Epidermal melanocyte (primary cell): ENCODE data around the gene FMN2.

Source experiments
- DNase-seq: peaks from one replicate; pipeline ENCODE4 v3.0.0; 2011; ENCODE audit warnings: low spot score; ENCODE audit not compliant: insufficient read length

Gene FMN2

GRCh38 chr1:240194120-240194519, 102.4 kb downstream of the FMN2 start:
- no peak for DNase-seq

DNA sequence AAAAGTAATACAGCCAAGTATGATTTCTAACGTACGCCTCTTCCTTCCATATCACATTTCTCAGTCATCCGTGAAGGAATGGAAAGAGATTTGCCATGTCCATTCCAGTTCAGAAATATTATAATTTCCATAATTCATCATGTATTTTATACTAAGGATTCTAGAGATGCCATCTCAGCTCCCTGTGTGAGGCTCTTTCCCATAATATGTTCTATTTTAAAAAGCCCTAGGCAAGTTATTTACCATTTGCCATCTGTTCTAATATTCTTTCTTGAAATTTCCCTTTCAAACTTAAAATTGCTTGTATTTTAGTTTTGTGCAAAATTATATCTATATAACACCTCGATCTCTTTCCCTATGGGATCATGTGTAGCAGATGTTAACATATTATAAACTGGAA, 106.7 kb downstream of the FMN2 start:
- no peak for DNase-seq

DNA sequence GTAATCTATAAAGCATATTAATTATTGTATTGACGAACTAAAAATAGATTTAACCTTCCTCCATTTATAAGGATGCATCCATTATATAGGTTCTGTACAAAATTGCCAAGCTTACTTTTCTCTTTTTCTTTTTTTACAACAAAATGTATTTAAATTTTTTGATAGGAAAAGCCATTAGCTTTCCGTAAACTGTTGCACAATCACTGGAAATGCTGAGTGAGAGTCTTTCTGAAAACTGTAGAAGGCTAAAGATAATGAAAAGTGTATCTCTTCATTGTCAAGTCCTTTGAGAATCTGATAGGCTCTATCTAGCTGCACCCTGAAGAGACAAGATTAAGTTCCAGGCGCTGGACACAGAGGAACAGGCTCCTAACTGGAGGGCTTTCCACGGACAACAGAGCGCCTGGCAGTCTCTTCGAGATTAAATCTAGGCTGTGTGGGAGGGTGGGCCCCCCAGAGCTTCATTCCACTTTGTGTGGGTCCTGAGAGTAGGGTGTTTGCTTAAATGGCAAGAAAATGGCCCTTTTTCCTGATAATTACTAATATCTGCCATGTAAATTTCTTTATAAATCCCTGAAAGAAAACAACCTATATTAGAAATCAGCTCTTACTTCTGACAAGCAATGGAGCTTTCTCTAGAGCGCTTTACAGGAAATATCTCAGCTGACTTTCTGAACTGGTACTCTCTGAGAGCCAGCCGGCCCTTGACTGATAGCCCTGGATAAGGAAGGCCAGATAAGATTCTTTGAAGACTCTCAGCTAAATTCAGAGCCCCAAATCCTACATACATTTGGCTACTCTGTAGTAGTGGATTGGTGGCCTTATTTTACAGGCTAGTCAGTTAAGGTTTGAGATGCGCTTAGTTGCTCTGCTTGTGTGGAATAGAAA, 108.3 kb downstream of the FMN2 start:
- no peak for DNase-seq

GRCh38 chr1:240201931-240202330, 110.2 kb downstream of the FMN2 start:
- DNase-seq, result no peak

DNA sequence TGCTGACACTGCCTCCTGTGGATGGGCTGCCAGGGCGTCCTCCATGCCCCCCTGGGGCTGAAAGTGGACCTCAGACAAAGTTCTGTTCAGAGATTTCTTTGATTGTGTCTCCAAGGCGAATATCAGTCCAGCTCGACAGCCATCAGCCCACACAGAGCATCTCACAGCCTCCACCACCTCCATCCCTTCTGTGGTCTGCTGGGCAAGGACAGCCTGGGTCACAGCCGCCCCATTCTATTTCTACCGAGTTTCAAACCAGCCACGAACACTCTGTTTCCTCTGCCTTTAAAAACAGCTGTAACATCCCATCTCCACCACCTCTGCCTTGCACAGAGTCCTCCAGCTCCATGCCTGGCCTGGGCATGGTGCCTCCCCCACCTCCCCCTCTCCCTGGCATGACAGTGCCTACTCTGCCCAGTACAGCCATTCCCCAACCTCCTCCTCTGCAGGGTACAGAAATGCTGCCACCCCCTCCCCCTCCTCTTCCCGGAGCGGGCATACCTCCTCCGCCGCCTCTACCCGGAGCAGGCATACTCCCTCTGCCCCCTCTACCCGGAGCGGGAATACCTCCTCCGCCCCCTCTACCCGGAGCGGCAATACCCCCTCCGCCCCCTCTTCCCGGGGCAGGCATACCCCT, 115.5 kb downstream of the FMN2 start:
- DNase-seq, result no peak

- DNase-seq, result no peak
Measured at GRCh38 chr1:240210026-240210425, 118.3 kb downstream of the FMN2 start.

GRCh38 chr1:240212556-240212955, 120.9 kb downstream of the FMN2 start:
- no peak for DNase-seq

DNA sequence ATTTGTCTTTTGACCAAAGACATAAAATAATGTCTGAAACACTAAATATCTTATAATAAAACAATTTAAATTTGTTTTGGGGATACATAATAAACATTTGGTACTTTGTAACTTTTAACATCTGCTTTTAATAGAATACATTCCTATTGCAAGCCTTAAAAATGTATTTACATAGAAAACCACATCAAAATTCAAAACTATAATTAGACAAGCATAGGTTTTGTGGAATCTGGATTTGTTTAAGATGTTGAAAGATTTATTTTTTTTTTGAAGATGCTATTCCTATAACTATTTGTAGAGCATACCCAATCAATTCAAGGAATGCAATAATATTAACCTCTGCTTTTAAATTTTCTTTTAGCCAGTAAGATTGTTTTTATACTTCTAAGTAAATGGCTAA, 125.7 kb downstream of the FMN2 start:
- DNase-seq, result no peak

DNA sequence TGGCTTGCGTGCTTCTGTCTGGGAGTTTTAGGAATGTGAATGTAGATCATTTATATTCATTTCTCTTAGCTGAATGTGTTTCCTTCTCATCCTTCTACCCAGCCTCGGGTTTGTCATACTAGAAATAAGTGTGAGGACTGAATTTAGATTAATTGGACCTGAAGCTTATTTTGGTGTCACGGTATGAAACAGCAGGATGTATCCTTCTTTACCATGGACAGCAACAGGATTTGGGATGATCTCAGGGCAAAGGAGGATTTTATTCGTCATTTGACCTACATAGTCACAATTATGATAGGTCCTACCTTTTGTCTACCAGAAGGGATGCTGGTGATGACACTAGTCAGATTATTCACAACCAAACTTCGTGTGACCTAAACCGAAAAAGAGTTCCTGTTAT, 127.4 kb downstream of the FMN2 start:
- DNase-seq, result no peak

DNA sequence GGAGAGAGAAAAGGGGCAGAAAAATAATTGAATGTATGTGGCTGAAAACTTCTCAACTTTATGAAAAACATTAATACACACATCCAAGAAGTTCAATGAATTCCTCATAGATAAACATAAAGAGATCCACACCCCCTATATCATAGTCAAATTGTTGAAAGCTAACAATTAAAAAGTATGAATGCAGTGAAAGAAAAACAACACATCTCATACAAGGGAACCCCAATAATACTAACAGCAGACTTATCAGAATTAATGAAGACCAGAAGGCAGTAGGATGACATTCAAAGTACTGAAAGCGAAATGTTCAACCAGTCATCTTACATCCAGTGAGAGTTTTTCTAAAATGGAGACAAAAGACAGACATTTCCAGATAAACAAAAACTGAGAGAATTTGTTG, 134.4 kb downstream of the FMN2 start:
- no peak for DNase-seq

- no peak for DNase-seq
Measured at GRCh38 chr1:240230816-240231215, 139.1 kb downstream of the FMN2 start.

DNA sequence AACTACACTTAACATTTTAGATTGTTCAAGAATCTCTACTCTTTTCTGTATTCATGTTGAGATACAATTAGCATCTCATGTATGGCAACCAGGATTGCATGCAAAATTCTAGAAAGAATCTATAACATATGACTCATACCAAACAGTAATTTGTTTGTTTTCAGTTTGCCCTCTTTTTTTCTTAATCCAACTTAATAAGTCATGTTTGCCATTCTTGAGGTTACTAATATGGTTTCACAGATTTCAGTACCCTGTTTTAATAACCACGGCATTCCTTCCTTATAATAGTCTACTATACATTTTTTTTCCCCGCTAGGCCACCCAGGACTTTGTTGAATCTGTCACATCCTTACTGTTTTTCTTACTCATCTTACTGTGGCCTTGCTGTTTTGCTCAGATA, 140.8 kb downstream of the FMN2 start:
- DNase-seq, result peak; percentile 25

GRCh38 chr1:240234485-240235210, 143.0 kb downstream of the FMN2 start:
- no peak for DNase-seq

DNA sequence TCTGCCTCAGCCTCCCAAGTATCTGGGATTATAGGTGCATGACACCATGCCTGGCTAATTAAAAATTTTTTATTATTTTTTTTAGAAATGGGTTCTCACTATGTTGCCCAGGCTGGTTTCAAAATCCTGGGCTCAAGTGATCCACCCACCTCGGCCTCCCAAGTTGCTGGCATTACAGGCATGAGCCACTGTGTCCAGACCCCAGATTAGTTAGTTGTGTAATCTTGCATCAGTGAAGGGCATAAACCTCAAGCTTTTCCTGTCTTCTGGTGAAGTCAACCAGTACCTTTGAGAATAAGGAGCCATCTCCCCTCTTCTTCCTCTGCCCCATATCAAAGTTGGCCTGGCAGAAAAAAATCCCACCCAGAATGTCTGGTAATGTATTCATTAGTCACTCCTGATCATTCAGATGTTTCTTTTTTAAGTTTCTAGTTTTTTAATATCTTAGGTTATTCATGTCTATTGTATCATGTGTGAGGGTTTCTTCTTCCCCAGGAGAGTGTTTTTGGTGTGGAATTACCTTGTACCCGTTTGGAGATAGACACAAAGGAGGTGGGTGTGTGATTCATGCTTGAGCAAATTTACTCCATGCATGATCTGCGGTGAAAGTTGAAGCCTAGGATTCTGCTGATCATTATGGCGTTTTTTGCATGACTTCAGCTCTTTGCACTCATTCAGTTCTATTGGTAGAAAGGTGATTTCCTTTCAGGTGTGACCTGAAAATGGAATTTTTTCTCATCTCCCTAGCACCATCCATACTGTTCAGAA, 144.0 kb downstream of the FMN2 start:
- no peak for DNase-seq

DNA sequence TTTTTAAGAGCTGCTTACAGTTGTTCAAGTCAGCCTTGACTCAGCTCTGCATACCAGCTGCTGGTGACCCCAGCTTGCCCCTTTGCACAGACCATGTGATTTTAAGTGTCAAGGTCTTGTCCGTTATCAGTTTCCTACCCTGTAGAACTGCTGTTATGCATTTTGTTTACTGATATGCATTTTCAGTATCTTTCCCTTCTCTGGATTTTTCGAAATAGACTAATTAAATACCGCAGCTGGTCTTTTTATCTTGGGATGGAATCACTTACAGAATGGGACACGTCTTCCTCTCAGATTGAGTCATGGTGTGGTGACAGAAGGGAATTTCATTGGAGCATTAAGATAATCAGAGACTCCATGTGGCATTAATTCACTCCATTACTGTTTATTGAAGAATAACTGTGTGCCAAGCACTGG, 145.6 kb downstream of the FMN2 start:
- no peak for DNase-seq

DNA sequence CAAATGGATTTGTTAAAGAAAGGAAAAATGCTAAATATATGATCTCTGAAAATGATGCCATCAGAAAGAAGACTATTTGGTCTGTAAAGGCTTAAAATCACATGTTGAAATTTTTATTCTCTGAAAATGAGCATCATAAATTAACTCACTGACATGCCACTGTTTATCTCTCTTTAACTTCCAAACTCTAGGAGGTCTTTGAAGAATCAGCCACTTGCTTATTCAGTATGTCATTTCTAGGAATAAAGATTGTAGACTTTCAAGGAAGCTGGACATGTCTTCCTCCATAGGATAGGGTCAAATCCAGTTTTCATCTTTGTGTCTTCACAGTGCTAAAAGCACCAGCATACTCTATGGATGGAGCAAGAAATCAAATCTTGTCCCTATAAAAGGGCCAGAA, 147.6 kb downstream of the FMN2 start:
- DNase-seq, result no peak

- no peak for DNase-seq
Measured at GRCh38 chr1:240241278-240241677, 149.6 kb downstream of the FMN2 start.

DNA sequence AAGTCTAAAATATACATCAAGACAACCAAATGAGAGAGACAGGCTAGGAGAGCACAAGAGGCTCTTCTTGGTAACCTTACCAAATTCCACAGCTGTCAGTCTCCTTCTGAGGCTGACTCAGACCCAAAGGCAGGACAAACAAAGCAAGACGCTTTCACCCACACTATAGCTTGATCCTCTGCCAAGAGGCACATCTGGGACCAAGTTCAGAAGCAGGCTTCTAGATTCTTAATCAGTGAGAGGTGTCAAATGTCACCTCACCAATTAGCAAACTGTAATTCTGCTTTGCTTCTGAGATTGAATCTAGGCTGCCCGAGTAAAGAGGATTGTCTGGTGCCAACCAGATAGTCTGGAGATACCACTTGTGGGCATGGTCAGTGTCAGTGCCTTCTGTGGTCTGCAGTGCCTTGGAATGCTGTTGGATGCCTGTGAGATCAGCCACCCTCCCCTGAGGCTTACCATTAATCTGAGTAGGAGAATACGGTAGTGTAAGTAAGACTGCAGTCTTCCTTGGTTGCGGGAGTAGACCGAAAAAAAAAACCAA, 151.0 kb downstream of the FMN2 start:
- DNase-seq, result no peak

GRCh38 chr1:240244968-240245628, 153.4 kb downstream of the FMN2 start:
- no peak for DNase-seq

DNA sequence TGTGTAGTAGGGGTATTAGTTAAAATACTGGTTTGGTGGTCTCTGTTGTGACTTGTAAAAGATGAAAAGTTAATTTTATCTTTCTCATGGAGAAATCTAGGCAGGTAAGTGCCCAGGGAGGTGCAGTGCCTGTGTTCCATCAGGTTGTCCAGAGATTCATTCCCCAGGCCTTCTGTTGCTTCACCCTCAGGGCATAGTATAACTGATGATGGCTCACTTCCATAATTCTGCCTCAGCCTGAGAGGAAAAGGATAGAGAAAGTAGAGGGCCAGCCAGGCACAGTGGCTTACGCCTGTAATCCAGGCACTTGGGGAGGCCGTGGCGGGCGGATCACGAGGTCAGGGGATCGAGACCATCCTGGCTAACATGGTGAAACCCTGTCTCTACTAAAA, 153.9 kb downstream of the FMN2 start:
- DNase-seq, result no peak

- DNase-seq, result no peak
Measured at GRCh38 chr1:240247899-240248298, 156.2 kb downstream of the FMN2 start.
